Esophagus muscularis mucosa (tissue), 4 donors: Measurements from ENCODE around the gene AIMP1. TPM values are rescaled to one million over a fixed set of nuclear protein-coding genes. Genes with fewer than 3 reads are reported as not detected.

ENCODE experiments used
- DNase-seq: peaks from one replicate; pipeline ENCODE4 v3.0.0-alpha.2; 2017; ENCODE audit errors: extremely low spot score
- H3K27ac ChIP-seq, 4 donors: fragments of 200-600 bp; sonication (generic); replicated peaks in 1 of 4; 1 replicate in 3 of 4; 2 replicates in 1 of 4; pipeline ENCODE4 v1.5.1; 2016 to 2019; ENCODE audit warnings: mild to moderate bottlenecking in 1 of 4
- H3K27me3 ChIP-seq, 4 donors: fragments of 200-600 bp; sonication (generic); one replicate each; pipeline versions ENCODE4 v1.5.1 to v1.6.0; 2016 to 2019
- H3K36me3 ChIP-seq, 4 donors: fragments of 200-600 bp; sonication (generic); one replicate each; pipeline ENCODE4 v1.5.1; 2016 to 2019
- H3K4me1 ChIP-seq, 4 donors: fragments of 200-600 bp; sonication (generic); one replicate each; pipeline ENCODE4 v1.5.1; 2016 to 2019
- H3K4me3 ChIP-seq, 4 donors: fragments of 200-600 bp; sonication (generic); 1 replicate in 2 of 4; 2 replicates in 2 of 4; pipeline ENCODE4 v1.5.1; 2016 to 2019; ENCODE audit warnings: mild to moderate bottlenecking in 4 of 4, moderate library complexity in 1 of 4
- H3K9me3 ChIP-seq, 4 donors: fragments of 200-600 bp; sonication (generic); 1 replicate in 3 of 4; 2 replicates in 1 of 4; pipeline ENCODE4 v1.5.1; 2016 to 2019
- CTCF ChIP-seq, 3 experiments: fragments of 200-600 bp in 2 of 3; fragments of 450-650 bp in 1 of 3; sonication (generic) in 2 of 3; IDR thresholded peaks; one replicate each; pipeline ENCODE4 v1.5.1; 2017 to 2019; ENCODE audit warnings: antibody characterized with exemption in 3 of 3, mild to moderate bottlenecking in 2 of 3, moderate library complexity in 1 of 3
- EP300 ChIP-seq: sonication (generic); formaldehyde crosslinking; IDR thresholded peaks from one replicate; pipeline ENCODE4 v1.6.1; 2017; ENCODE audit warnings: antibody characterized with exemption
- POLR2A ChIP-seq: fragments of 450-650 bp; IDR thresholded peaks from one replicate; pipeline ENCODE4 v1.6.1; 2017; ENCODE audit warnings: antibody characterized with exemption, moderate library complexity, mild to moderate bottlenecking, low read depth
- POLR2AphosphoS5 ChIP-seq, 2 donors: sonication (generic); formaldehyde crosslinking; IDR thresholded peaks; one replicate each; pipeline ENCODE4 v1.6.1; 2017; ENCODE audit warnings: antibody characterized with exemption in 2 of 2
- WGBS: methylation state at CpG from one replicate; pipeline ENCODE4 v1.1.5; 2018; 5-methylcytosine and 5-hydroxymethylcytosine counted together
- intact Hi-C: fragments of 100-400 bp; cut with DNase I; formaldehyde crosslinking; loops from one replicate; pipeline ENCODE4 v1.15.1; 2023
- total RNA-seq, 4 donors: library from RNA; depleted of rRNA; stranded (reverse); fragments of >200 nt; gene quantifications; one replicate each; pipeline versions ENCODE4 v1.1.0 to v1.2.1, GENCODE V29; 2016

Gene AIMP1
- total RNA-seq, 4 donors from 2014 or later = 19.1 to 29.9 (median 25.7) TPM

GRCh38 chr4:106343865-106344646, 27.7 kb downstream of the AIMP1 start:
- WGBS = 94% methylated on average over 2 of the region's 2 CpGs
- no peak for TF ChIP-seq EP300
- TF ChIP-seq CTCF (IDR thresholded peaks at IDR 0.05) = no peak
- no peak for TF ChIP-seq POLR2AphosphoS5 (IDR thresholded peaks at IDR 0.05)
- no peak for TF ChIP-seq POLR2A
- H3K9me3 ChIP-seq = peaks cover 0 to 3% (median 0%) of the 10 kb centered on the region in 4 donors
- peaks cover 20 to 39% (median 28%) of the 10 kb centered on the region in 4 donors for H3K36me3 ChIP-seq
- intact Hi-C loops = no loop called here
- H3K27me3 ChIP-seq = no peaks in the 10 kb centered on the region
- no peak overlapping the region for H3K27ac ChIP-seq
- H3K4me1 ChIP-seq = no peaks in the 10 kb centered on the region
- DNase-seq = no peak
- H3K4me3 ChIP-seq = no peak overlapping the region

GRCh38 chr4:106344647-106344970, 28.3 kb downstream of the AIMP1 start:
- H3K27me3 ChIP-seq = no peaks in the 10 kb centered on the region
- no peak overlapping the region for H3K27ac ChIP-seq
- no peaks in the 10 kb centered on the region for H3K4me1 ChIP-seq
- H3K9me3 ChIP-seq = peaks cover 0 to 3% (median 0%) of the 10 kb centered on the region in 4 donors
- WGBS = 91% methylated on average over 1 of the region's 1 CpG
- no peak for DNase-seq
- H3K4me3 ChIP-seq = no peak overlapping the region
- H3K36me3 ChIP-seq = peaks cover 17 to 39% (median 28%) of the 10 kb centered on the region in 4 donors
- TF ChIP-seq CTCF (IDR thresholded peaks at IDR 0.05) = no peak
- TF ChIP-seq POLR2AphosphoS5 (IDR thresholded peaks at IDR 0.05) = no peak
- TF ChIP-seq POLR2A = no peak
- no peak for TF ChIP-seq EP300
- intact Hi-C loops = no loop called here

- intact Hi-C loops = no loop called here
- H3K9me3 ChIP-seq = no peaks in the 10 kb centered on the region
- H3K36me3 ChIP-seq = peaks cover 9 to 40% (median 20%) of the 10 kb centered on the region in 4 donors
- no peak for TF ChIP-seq EP300
- TF ChIP-seq CTCF (IDR thresholded peaks at IDR 0.05) = no peak
- no peak for TF ChIP-seq POLR2AphosphoS5 (IDR thresholded peaks at IDR 0.05)
- TF ChIP-seq POLR2A = no peak
- H3K4me3 ChIP-seq = no peak overlapping the region
- DNase-seq = no peak
- no peaks in the 10 kb centered on the region for H3K27me3 ChIP-seq
- 95% methylated on average over 1 of the region's 1 CpG for WGBS
- no peak overlapping the region for H3K27ac ChIP-seq
- no peaks in the 10 kb centered on the region for H3K4me1 ChIP-seq
Observed at GRCh38 chr4:106347167-106347566, 30.8 kb downstream of the AIMP1 start.

DNA sequence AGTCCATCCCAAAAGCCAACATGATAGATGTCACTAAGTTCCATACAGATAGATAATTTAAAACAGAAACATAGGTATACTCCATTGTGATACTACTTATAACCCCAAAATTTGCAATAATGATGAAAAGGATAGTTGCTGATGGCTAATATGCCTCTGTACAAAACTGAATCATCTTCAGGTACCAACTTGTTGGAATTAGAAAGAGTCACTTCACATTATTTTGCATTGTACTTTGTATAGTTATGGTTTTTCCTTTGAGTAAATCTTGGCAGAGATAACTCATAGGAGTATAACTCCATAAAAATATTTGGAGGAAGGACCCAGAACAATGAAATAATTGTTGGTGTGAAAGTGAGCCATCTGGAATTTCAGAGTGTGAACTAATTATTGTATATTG, 34.7 kb downstream of the AIMP1 start:
- no peak overlapping the region for H3K27ac ChIP-seq
- TF ChIP-seq EP300 (no peak), POLR2A (no peak), CTCF (IDR thresholded peaks at IDR 0.05) (no peak), POLR2AphosphoS5 (IDR thresholded peaks at IDR 0.05) (no peak)
- no peaks in the 10 kb centered on the region for H3K4me1 ChIP-seq
- no peaks in the 10 kb centered on the region for H3K9me3 ChIP-seq
- H3K27me3 ChIP-seq = no peaks in the 10 kb centered on the region
- H3K4me3 ChIP-seq = no peak overlapping the region
- H3K36me3 ChIP-seq = peaks cover 15 to 40% (median 22%) of the 10 kb centered on the region in 4 donors
- DNase-seq = no peak
- intact Hi-C loops = no loop called here

DNA sequence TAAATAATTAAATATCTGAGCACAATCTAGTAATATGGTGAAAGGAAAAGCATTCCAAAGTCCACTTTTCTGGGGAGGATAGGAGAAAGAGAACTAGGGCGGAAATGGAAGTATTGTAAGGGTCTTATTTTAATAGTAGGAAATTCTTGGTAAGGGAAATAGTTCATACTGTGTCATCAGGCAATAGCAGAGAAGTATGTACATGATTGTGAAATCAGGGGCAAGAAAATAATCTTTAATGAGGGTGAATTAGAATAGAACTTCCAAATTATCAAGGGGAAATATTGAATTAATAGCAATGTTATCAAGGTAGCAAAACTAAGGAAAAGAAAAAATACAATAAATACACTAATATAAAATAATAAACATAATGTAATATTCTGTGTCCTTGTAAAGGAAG, 37.4 kb downstream of the AIMP1 start:
- H3K27ac ChIP-seq = no peak overlapping the region
- no peaks in the 10 kb centered on the region for H3K9me3 ChIP-seq
- TF ChIP-seq POLR2A (no peak), POLR2AphosphoS5 (IDR thresholded peaks at IDR 0.05) (no peak), CTCF (IDR thresholded peaks at IDR 0.05) (no peak), EP300 (no peak)
- H3K27me3 ChIP-seq = no peaks in the 10 kb centered on the region
- intact Hi-C loops = no loop called here
- no peak overlapping the region for H3K4me3 ChIP-seq
- 80% methylated on average over 1 of the region's 1 CpG for WGBS
- H3K4me1 ChIP-seq = no peaks in the 10 kb centered on the region
- H3K36me3 ChIP-seq = peaks cover under 1 to 19% (median 5%) of the 10 kb centered on the region in 4 donors
- no peak for DNase-seq
